ENCODE results near the gene NOTCH1.

Gene NOTCH1

DNA sequence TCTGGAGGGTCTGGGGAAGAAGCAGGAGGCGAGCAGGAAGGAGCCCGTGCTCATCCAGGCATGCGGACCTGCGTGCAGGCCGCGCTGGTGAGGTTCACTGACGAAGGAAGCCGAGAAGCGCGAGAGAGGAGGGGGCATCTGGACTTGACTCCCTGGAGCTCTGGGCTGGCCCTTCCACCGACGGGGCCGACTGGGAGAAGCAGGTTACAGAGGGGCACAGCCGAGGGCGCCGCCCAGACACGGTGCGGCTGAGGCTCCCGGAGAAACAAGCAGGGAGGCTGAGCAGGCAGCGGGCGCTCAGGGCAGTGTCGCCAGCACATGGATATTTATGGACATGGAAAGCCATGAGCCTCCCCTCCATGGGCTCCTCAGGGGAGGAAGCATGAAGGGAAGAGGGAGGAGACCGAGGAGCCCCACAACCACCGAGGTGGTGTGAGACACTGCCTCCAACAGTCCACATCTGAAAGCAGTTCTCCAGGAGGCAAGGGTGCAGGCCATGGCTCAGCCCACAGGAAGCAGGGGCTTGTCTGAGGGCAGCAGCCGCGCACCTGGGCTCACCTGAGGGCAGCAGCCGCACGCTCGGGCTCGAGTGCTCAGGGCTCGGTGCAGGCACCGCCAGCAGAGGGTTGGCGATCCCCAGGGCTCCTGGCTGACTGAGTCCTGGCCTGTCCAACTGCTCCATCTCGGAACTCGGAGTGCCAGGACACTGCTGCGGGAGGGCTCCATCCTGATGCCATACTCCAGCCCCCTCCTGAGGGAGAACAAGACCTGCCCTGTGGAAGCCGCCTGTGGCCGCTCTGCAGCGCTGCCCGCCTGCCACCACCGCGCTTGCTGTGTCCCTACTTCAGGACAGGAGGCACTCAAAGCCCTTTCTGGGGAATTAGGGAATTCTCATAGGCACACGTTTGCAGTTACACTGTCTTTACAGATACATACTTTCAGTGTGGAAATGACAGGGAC lies 90.5 kb downstream of the NOTCH1 start:
- DNase-seq = no peak

DNA sequence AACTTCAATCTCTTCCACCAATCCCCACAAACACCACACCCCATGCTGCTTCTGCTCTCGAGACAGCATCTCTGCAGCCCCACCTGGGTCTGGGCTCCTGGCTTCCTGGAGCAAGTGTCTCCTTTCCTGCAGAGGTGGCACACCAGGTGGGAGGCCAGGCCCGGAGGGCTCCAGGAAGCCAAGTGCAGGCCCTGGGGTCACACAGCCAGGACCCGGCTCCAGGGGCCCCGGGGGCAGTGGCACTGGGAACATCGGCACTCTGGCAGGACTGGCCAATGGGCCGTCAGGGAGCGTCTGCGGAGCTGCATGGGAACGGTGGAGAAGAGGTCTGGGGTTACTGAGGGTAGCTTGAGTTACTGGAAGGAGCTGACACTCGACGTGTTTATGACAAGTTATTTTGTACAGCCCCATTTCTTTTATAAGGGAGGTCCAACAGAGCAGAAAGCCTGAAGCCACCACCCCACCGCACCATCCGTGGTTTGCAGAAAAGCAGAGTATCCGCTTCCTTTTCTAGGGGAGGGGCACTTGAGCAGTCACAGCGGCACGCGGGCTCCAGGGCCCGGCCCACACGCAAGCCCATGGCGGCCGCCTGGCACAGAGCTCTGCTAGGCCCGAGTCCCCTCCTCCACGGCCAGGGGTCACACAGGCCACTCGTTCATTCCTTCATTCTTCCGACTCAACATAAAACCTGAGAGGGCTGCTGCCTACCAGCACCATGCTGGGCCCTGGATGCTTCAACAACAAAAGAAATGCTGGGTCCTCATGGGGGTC lies 91.6 kb downstream of the NOTCH1 start:
- DNase-seq = no peak

DNA sequence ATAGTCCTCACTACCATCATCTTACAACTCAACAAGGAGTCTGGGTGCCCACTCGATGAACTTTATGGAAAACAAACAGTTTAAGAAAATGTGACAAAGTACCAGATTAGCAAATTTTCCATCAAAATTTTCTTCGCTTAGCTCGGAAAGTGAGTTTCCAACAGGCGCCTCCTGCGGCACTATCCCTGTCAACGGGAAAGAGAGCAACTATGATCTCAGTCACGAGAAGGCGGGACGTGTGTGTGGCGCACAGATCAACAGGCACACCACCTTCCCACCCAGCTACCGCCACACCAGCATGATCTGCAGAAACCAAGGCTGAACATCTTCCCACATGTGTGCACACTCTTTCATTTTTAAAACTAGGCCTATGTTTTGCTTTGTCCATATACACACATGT lies 92.5 kb downstream of the NOTCH1 start:
- no peak for DNase-seq

DNA sequence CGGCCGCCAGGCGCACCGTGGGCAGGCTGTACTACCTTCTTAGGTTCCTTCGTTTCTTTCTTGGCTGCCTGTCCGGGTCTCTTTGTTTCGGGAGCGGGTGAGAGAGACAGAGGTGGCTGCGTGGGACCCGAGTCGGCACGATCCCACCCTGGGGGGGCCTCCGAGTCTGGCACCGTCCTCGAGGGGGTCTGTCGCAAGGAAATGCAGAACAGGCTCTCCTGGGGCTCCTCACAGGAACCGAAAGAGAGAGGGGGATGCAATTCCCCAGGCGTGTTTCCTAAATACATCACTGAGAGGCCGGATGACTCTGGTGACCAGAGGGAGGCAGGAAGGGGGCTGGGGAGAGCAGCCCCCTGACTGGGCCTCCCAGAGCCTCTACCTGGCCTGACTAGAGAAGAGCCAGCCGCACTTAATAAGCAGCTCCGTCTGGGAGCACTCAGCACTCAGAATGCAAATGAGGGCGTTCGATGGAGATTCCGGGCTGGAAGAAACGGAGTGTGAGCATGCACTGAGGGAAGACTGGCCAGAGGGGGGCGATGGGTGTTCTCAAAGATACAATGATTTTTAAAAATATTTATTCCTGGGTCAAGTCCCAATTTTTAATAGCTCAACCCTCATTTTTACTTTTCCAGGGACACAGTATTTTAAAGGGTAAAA lies 94.5 kb downstream of the NOTCH1 start:
- no peak for DNase-seq

DNA sequence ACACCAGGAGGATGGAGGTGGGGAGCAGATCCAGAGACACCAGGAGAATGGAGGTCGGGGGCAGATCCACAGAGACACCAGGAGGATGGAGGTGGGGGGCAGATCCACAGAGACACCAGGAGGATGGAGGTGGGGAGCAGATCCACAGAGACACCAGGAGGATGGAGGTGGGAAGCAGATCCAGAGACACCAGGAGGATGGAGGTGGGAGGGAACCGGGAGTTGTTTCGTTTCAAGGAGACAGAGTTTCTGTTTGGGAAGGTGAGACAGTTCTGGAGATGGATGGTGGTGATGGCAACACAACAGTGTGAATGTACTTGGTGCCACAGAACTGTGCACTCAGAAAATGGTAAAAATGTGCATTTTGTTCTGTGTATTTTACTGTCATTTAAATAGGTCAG lies 97.2 kb downstream of the NOTCH1 start:
- no peak for DNase-seq

DNA sequence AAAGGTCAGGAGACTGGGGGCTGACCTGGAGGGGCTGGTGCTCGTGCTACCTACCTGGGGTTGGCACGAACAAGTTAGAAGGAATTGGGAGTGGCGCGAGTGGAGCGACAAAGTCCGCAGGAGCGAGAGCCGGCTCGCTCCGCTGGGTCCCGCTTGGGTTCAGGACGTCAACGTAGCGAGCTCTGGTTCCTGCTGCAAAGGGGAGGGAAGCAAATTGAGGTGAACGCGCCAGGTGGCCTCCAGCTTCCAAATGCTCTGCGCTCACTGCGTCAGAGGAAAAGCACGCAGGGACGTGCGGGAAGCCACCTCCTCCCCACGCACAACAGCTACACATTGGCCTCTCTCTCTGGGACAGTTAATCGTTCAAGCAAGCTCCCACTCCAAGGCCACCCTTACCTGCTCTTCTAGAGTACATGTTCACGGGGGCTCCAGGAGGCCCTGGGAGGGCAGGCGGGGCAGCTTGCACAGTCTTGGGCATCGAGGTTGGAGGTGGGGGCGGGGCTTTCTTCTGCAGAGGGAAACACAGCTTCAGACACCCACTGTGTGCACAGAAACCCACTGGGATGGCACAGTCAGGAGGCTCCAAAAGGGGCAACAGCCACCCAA lies 98.6 kb downstream of the NOTCH1 start:
- no peak for DNase-seq

DNA sequence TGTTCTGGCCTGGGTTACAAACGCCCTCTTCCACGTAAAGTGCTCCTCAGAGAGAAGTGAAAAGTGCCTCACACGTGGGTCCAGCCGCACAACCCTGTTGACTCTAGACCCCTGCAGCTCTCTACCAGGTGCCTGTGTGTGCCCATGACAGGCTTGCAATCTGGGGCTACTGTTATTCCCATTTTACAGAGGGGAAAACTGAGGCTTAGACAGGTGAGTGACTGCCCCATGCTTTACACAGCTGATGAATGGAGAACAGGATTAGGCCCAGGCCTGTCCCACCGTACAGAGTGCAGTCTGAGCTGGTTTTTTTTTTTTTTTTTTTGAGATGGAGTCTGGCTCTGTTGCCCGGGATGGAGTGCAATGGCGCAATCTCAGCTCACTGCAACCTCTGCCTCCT lies 100.0 kb downstream of the NOTCH1 start:
- DNase-seq = no peak
